NCI-H2196 (cell line): ENCODE measurements around the gene PPFIBP2.

ENCODE experiments used
- DNase-seq: peaks from one replicate; lab custom pipeline; 2025; ENCODE audit not compliant: unreplicated experiment; lab: John Stamatoyannopoulos, UW

PPFIBP2 gene

GRCh38 chr11:7548659-7549274 lies 35.0 kb downstream of the PPFIBP2 start:
- DNase-seq = no peak

GRCh38 chr11:7549681-7550080 lies 35.9 kb downstream of the PPFIBP2 start:
- no peak for DNase-seq

GRCh38 chr11:7551571-7551970 lies 37.8 kb downstream of the PPFIBP2 start:
- no peak for DNase-seq

GRCh38 chr11:7552666-7553065 lies 38.9 kb downstream of the PPFIBP2 start:
- no peak for DNase-seq

DNA sequence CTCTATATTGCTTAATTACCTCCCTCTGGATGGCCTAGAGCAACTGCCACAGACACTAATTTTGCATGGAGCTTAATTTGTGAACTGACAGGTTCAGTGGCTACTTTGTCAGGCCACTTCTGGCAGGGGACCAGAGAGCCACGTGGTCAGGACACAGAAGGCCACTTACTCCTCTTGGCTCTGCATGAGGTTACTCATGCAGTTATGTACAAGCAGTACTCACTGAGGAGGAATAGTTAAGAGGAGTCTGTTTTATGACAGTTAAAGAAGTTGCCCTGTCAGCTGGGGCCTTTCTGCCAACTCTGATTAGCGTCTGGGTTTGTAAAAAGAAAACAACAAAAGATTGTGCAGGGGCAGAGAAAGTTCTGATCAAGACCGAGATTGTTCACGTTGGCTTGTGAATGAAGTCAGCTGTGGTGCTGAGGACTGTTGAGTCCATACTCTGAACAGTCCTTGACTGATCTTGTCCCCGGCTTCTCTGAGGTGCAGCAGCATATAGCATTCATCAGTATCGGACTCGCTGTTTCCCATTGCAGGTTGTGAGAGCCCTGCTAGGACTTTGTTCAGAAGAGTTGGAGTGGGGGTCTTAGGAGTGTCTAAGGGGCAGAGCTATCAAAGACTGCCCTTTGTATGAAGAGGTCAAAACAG lies 41.4 kb downstream of the PPFIBP2 start:
- peak; percentile 58 for DNase-seq

DNA sequence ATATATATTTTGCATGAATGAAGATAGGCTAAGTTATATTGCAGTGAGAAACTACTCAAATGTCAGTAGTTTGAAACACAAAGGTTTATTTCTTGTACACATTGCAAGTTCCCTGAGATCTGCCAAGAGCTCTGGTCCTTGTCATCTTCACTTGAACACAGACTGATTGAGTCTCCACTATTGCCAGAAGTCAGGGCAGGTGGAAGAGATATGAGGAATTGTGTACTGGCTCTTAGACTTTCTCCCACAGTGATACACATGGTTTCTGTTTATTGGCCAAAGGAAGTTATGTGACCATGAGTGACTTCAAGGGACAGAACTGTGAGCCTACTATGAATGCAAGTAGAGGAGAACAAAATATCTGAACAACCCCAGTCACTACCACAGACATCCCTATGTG lies 44.2 kb downstream of the PPFIBP2 start:
- no peak for DNase-seq

- DNase-seq = no peak
Measured at GRCh38 chr11:7559398-7560283, 45.8 kb downstream of the PPFIBP2 start.

DNA sequence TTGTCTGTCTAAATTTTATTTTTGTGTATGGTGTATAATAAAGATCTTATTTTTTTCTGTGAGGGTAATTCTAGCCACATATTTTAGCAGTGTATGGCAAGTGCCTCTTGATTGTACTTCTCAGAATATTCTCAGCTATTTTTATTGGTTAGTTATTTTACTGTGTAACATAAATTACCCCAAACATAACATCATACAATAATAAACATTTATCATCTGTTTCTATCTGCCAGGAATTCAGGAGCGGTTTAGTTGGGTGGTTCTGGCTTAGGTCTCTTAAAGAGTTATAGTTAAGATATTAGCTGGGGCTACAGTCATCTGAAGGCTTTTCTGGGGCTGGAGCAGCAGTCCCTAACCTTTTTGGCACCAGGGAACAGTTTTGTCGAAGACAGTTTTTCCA lies 47.8 kb downstream of the PPFIBP2 start:
- no peak for DNase-seq

GRCh38 chr11:7563281-7563680 lies 49.5 kb downstream of the PPFIBP2 start:
- no peak for DNase-seq

GRCh38 chr11:7564803-7565202 lies 51.0 kb downstream of the PPFIBP2 start:
- DNase-seq = no peak

GRCh38 chr11:7567311-7567710 lies 53.5 kb downstream of the PPFIBP2 start:
- no peak for DNase-seq

DNA sequence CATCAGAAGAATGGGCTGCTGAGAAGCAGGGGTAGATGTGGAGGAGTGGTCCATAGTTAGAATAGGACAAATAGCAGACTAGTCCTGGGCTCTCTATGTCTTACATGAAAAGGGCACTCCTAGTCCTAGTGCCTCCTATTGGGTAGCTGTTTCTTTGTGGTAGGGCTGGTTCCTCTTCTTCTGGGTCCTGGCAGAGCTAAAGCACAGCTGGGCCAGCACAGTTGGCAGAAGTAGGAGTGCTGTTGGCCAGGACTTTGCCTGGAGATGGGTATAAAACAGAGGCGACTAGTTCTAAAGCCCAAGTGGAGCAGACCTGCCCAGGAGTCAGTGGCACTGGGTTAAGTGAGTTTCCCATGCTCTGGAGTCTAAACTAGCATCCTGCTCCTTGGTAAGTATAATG lies 55.2 kb downstream of the PPFIBP2 start:
- no peak for DNase-seq

DNA sequence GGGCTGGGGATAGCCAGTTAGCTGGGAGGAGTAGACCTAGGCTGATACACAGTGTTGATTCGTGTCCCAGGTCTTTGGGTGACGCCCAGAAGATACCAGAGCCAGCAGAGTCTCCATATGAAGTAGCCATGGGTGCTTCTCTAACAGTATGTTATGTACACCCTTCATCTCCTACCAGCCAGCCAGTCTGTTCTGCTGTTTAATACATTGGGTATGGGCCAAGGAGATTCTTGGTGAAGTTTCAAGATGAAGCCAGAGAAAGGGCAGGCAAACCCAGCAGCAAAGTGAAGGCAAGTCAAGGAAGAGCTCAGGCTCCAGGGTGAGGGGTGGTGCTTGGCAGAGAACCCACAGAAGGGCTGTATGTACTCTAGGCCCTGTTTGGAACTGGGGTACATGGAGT lies 56.4 kb downstream of the PPFIBP2 start:
- DNase-seq = no peak

DNA sequence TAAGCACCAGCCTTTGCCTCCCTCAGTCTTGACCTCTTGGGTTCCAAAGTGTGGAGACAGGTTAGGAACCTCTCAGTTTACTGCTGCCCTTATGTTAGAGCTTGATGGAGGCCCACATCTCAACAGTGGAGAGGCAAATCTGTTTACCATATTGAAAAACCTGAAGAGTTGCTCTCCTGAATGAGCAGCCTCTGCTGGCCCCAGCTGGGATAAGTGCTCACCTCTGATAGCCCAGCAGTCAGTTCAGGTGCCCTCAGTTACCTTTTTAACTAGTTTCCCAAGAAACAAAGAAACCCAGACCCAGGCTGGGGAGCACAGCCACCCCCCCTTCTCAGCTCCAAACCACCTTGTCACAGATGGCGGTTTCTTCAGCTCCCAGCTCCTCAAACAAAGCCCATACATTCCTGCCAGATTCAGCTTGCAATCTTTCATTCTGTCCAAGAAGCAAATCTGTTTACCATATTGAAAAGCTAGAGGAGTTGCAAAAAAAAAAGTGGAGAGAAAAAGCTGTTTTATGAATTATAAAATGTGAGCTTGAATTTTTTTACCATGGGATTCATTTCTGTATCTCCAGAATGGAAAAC lies 57.2 kb downstream of the PPFIBP2 start:
- no peak for DNase-seq

- peak; percentile 79 for DNase-seq
Measured at GRCh38 chr11:7571640-7572000, 57.8 kb downstream of the PPFIBP2 start.

DNA sequence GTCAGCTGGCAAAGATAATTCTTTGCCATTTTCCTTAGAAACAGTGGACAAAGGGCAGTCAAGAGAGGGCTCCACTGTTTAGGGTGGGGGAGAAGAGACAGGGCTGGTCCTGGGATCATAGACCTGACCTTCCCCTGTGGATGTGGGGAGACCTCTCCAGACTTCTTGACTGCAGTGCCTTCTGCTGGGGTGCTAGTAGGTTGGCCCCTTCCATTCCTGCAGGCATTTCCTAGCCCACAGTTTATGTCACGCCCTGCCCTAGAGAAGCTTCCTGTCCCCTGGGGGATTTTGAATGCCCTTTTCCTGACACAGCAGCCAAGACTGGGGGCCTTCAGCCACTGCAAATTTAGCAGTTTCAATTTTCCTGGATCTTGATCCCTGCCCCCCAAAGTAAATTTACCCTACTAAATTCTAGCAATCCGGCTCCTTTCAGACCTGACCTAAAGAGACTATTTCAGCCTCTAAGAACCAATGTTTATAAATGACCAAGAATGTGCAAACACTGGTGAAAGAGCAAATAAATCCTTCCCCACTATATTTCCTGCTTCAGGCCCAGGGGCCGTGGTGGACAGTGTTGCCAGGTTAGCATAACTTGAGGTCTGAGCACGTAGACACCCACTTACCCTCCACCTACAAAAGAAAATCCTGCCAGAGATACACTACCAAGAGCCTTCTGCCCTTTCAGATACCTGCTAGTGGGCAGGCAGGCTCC lies 58.4 kb downstream of the PPFIBP2 start:
- no peak for DNase-seq

DNA sequence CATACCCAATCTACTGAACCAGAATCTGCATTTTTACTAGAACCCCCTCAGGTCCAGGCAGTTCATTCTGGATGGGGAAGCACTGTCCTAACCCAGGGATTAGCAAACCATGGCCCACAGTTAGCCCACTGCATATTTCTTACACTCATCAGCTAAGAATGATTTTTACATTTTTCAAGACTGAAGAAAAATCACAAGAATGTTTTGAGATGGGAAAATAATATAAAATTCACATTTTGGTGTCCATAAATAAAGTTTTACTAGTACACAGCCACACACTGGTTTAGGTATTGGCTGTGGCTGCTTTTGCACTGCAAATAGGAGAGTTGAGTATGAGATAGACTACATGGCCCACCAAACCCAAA lies 59.4 kb downstream of the PPFIBP2 start:
- DNase-seq = no peak

- DNase-seq = no peak
Measured at GRCh38 chr11:7573558-7574296, 59.9 kb downstream of the PPFIBP2 start.

GRCh38 chr11:7574491-7575130 lies 60.8 kb downstream of the PPFIBP2 start:
- no peak for DNase-seq
